Stomach (tissue), 4 donors: ENCODE results near the gene MREG.

Experiments used
- CTCF ChIP-seq, 7 experiments: fragments of 450-650 bp in 4 of 7; fragments of 200-600 bp in 3 of 7; sonication (generic) in 3 of 7; IDR thresholded peaks; one replicate each; pipeline ENCODE4 v1.5.1; 2016 to 2019; ENCODE audit warnings: antibody characterized with exemption in 7 of 7, control low read depth in 2 of 7, mild to moderate bottlenecking in 1 of 7
- POLR2AphosphoS5 ChIP-seq, 3 donors: sonication (generic); formaldehyde crosslinking; IDR thresholded peaks; one replicate each; pipeline ENCODE4 v1.6.1; 2016; ENCODE audit warnings: antibody characterized with exemption in 3 of 3

GRCh38 chr2:216029416-216030129 lies 16.2 kb upstream of the MREG start:
- TF ChIP-seq CTCF (IDR thresholded peaks at IDR 0.05): no peak
- no peak for TF ChIP-seq POLR2AphosphoS5 (IDR thresholded peaks at IDR 0.05)
